AG04450 (cell line): Measurements from ENCODE around the gene LMNB1. TPM values are rescaled to one million over a fixed set of nuclear protein-coding genes. Genes with fewer than 3 reads are reported as not detected.
"Not testable (repeated sequence)": the region's sequence is repeated elsewhere in the genome, so short reads cannot be mapped to it uniquely, and the experiment has no call there.

ENCODE experiments used
- CTCF ChIA-PET: fragments of 300-600, 350-600 bp; formaldehyde crosslinking; extraction: SDS; loops from one replicate; lab custom pipeline; 2022; ENCODE audit warnings: antibody characterized with exemption, inconsistent platforms; lab: Charles Lee
- POLR2A ChIA-PET: fragments of 350-600 bp; formaldehyde crosslinking; extraction: SDS; loops from one replicate; lab custom pipeline; 2021; ENCODE audit warnings: antibody characterized with exemption, inconsistent platforms; lab: Yijun Ruan, JAX
- DNase-seq: peaks from one replicate; pipeline ENCODE4 v3.0.0-alpha.2; 2011; ENCODE audit warnings: low read depth, low spot score
- H3K27ac ChIP-seq: one replicate; pipeline ENCODE4 v1.5.1; 2012; ENCODE audit warnings: low read depth, low read length, control low read depth
- H3K27me3 ChIP-seq: one replicate; pipeline ENCODE4 v1.6.0; 2012; ENCODE audit warnings: low read length; ENCODE audit not compliant: control insufficient read depth, insufficient read depth
- H3K4me3 ChIP-seq: 2 replicates; pipeline ENCODE4 v1.5.1; 2011; ENCODE audit warnings: mild to moderate bottlenecking, low read depth, low read length, control low read depth
- H3K9me3 ChIP-seq: 2 replicates; pipeline ENCODE4 v1.5.1; 2012; ENCODE audit warnings: low read length; ENCODE audit not compliant: control insufficient read depth, insufficient read depth
- CTCF ChIP-seq: IDR thresholded peaks from 2 replicates; pipeline ENCODE4 v1.5.1; 2011; ENCODE audit warnings: low read depth, low read length, control low read depth, inconsistent platforms
- polyA plus RNA-seq: library from polyadenylated mRNA; depleted of rRNA; stranded (reverse); fragments of >200 nt; gene quantifications from 2 replicates; pipeline ENCODE4 v1.2.3, GENCODE V29; 2011

Gene LMNB1
- polyA plus RNA-seq, 1 experiment, result 17.2 TPM

- no peak for DNase-seq
- H3K27ac ChIP-seq, result no peak overlapping the region
These were observed 35.2 kb downstream of the LMNB1 start for GRCh38 chr5:126812199-126812570.

GRCh38 chr5:126813799-126814198 lies 36.9 kb downstream of the LMNB1 start:
- H3K9me3 ChIP-seq, CTCF ChIA-PET, H3K27me3 ChIP-seq, POLR2A ChIA-PET, H3K4me3 ChIP-seq, H3K27ac ChIP-seq, DNase-seq: not testable (repeated sequence)

More at GRCh38 chr5:126812199-126812570, 35.2 kb downstream of the LMNB1 start:
- H3K9me3 ChIP-seq, result no peaks in the 10 kb centered on the region
- CTCF ChIA-PET, result interaction anchor here (0.6 to 4.8 kb wide), 6 partner anchors 11 to 209 kb away, joined by 3 to 47 read pairs (median 13); no protein-coding TSS in a partner anchor
- POLR2A ChIA-PET, result no interaction called here
- no peak overlapping the region for H3K4me3 ChIP-seq
- no peaks in the 10 kb centered on the region for H3K27me3 ChIP-seq
- no peak for TF ChIP-seq CTCF

GRCh38 chr5:126814721-126815404 lies 37.9 kb downstream of the LMNB1 start:
- no peak for DNase-seq
- TF ChIP-seq CTCF, result no peak
- POLR2A ChIA-PET, result no interaction called here
- CTCF ChIA-PET, result interaction anchor here (0.7 to 1.0 kb wide), 2 partner anchors 13 to 137 kb away, joined by 3 to 6 read pairs; no protein-coding TSS in a partner anchor
- H3K27ac ChIP-seq, result no peak overlapping the region
- no peak overlapping the region for H3K4me3 ChIP-seq
- no peaks in the 10 kb centered on the region for H3K9me3 ChIP-seq
- no peaks in the 10 kb centered on the region for H3K27me3 ChIP-seq

- Histone ChIP-seq H3K27me3 (no peaks in the 10 kb centered on the region), H3K27ac (no peak overlapping the region), H3K9me3 (no peaks in the 10 kb centered on the region), H3K4me3 (no peak overlapping the region)
- POLR2A ChIA-PET, result no interaction called here
- CTCF ChIA-PET, result interaction anchor here (0.6 to 1.6 kb wide), 2 partner anchors 15 to 256 kb away, joined by 4 read pairs; no protein-coding TSS in a partner anchor
- no peak for TF ChIP-seq CTCF
- DNase-seq, result no peak
These were observed 39.7 kb downstream of the LMNB1 start for GRCh38 chr5:126816649-126817048.

- CTCF ChIA-PET, result interaction anchor here (0.9 kb wide), 1 partner anchor 143 kb away, joined by 3 read pairs; no protein-coding TSS in a partner anchor
These were observed 41.8 kb downstream of the LMNB1 start for GRCh38 chr5:126818736-126819135.

More at GRCh38 chr5:126818736-126819135, 41.8 kb downstream of the LMNB1 start:
- H3K27ac ChIP-seq, result no peak overlapping the region
- no peaks in the 10 kb centered on the region for H3K27me3 ChIP-seq
- POLR2A ChIA-PET, result no interaction called here
- H3K9me3 ChIP-seq, result no peaks in the 10 kb centered on the region
- no peak for TF ChIP-seq CTCF
- H3K4me3 ChIP-seq, result no peak overlapping the region
- no peak for DNase-seq
